Fibroblast of lung (primary cell): ENCODE results near the gene CERK. TPM values are rescaled to one million over a fixed set of nuclear protein-coding genes. Genes with fewer than 3 reads are reported as not detected.

Source experiments
- DNase-seq, 2 donors: peaks; one replicate each; pipeline versions ENCODE4 v3.0.0 to v3.0.0-alpha.2; 2010; ENCODE audit warnings: low read depth in 2 of 2
- H2AFZ ChIP-seq: 2 replicates; pipeline ENCODE4 v1.5.1; 2012; ENCODE audit warnings: low read length, control low read depth, inconsistent platforms
- H3K27ac ChIP-seq: 2 replicates; pipeline ENCODE4 v1.5.1; 2011; ENCODE audit warnings: low read length, control low read depth; ENCODE audit not compliant: insufficient read depth
- H3K27me3 ChIP-seq: 2 replicates; pipeline ENCODE4 v1.5.1; 2011; ENCODE audit warnings: mild to moderate bottlenecking, low read length; ENCODE audit not compliant: control insufficient read depth, insufficient read depth
- H3K36me3 ChIP-seq: 2 replicates; pipeline ENCODE4 v1.5.1; 2011; ENCODE audit warnings: low read length; ENCODE audit not compliant: control insufficient read depth, insufficient read depth
- H3K4me1 ChIP-seq: 2 replicates; pipeline ENCODE4 v1.5.1; 2011; ENCODE audit warnings: low read length; ENCODE audit not compliant: control insufficient read depth, insufficient read depth; ENCODE audit errors: extremely low read depth
- H3K4me2 ChIP-seq: 2 replicates; pipeline ENCODE4 v1.5.1; 2011; ENCODE audit warnings: low read length, control low read depth; ENCODE audit not compliant: insufficient read depth; ENCODE audit errors: extremely low read depth
- H3K4me3 ChIP-seq, 4 experiments: fragments of 200-600 bp in 1 of 4; sonication (generic) in 1 of 4; replicated peaks in 1 of 4; 2 replicates each; pipeline ENCODE4 v1.5.1; 2011 to 2016; ENCODE audit warnings: low read length in 4 of 4, low read depth in 3 of 4, mild to moderate bottlenecking in 3 of 4, control low read depth in 2 of 4, inconsistent platforms in 1 of 4, mixed read lengths in 1 of 4; ENCODE audit not compliant: insufficient read depth in 1 of 4; ENCODE audit errors: control extremely low read depth in 1 of 4
- H3K79me2 ChIP-seq: 2 replicates; pipeline ENCODE4 v1.5.1; 2012; ENCODE audit warnings: mild to moderate bottlenecking, low read length, inconsistent platforms; ENCODE audit not compliant: control insufficient read depth, insufficient read depth
- H3K9ac ChIP-seq: 2 replicates; pipeline ENCODE4 v1.5.1; 2011; ENCODE audit warnings: mild to moderate bottlenecking, low read length, control low read depth; ENCODE audit not compliant: insufficient read depth
- H3K9me3 ChIP-seq: 2 replicates; pipeline ENCODE4 v1.5.1; 2012; ENCODE audit warnings: low read depth, low read length; ENCODE audit not compliant: control insufficient read depth, insufficient read depth
- H4K20me1 ChIP-seq: 2 replicates; pipeline ENCODE4 v1.5.1; 2011; ENCODE audit warnings: low read length; ENCODE audit not compliant: control insufficient read depth, insufficient read depth; ENCODE audit errors: extremely low read depth
- CTCF ChIP-seq, 2 donors: IDR thresholded peaks in 1 of 2; conservative IDR thresholded peaks in 1 of 2; 1 replicate in 1 of 2; 2 replicates in 1 of 2; pipeline ENCODE4 v1.5.1; 2011 to 2012; ENCODE audit warnings: low read length in 2 of 2, control low read depth in 1 of 2, inconsistent platforms in 1 of 2, low read depth in 1 of 2, mild to moderate bottlenecking in 1 of 2
- EZH2 ChIP-seq: IDR thresholded peaks from 2 replicates; pipeline ENCODE4 v1.5.1; 2012; ENCODE audit warnings: low read length, control low read depth, mild to moderate bottlenecking; ENCODE audit errors: missing control alignments
- polyA plus RNA-seq, 2 donors: library from polyadenylated mRNA; depleted of rRNA in 1 of 2; stranded (reverse) in 1 of 2; unstranded in 1 of 2; fragments of >200 nt; gene quantifications; 2 replicates each; pipeline ENCODE4 v1.2.1, GENCODE V29; 2011 to 2012; ENCODE audit warnings: missing spikeins in 1 of 2
- total RNA-seq: library from RNA; depleted of rRNA; stranded (reverse); fragments of >200 nt; gene quantifications from 2 replicates; pipeline ENCODE4 v1.2.1, GENCODE V29; 2014

CERK gene
- total and polyA plus RNA-seq, 2 donors (not counting 1 experiment from before 2014, with no cell fraction given), result 19.5 to 24.9 TPM

GRCh38 chr22:46706060-46706459 lies 32.0 kb downstream of the CERK start:
- Histone ChIP-seq H3K27me3 (no peaks in the 10 kb centered on the region), H3K4me1 (no peaks in the 10 kb centered on the region), H4K20me1 (no peaks in the 10 kb centered on the region), H3K9ac (no peak overlapping the region), H2AFZ (no peak overlapping the region), H3K27ac (no peak overlapping the region), H3K4me2 (no peak overlapping the region), H3K4me3 (no peak overlapping the region), H3K79me2 (no peaks in the 10 kb centered on the region), H3K9me3 (no peaks in the 10 kb centered on the region), H3K36me3 (peaks cover 17% of the 10 kb centered on the region)
- no peak for TF ChIP-seq EZH2
- no peak for TF ChIP-seq CTCF (conservative IDR thresholded peaks at IDR 0.05 in 1 of 2, IDR thresholded peaks at IDR 0.05 in 1 of 2; ENCODE audit: low read depth in 1 of 2, low read length in 2 of 2)
- no peak for DNase-seq

- no peak overlapping the region for H3K27ac ChIP-seq
- H3K4me3 ChIP-seq, result no peak overlapping the region
- no peaks in the 10 kb centered on the region for H3K9me3 ChIP-seq
- peaks cover 22% of the 10 kb centered on the region for H3K36me3 ChIP-seq
- TF ChIP-seq EZH2, result no peak
- no peak for TF ChIP-seq CTCF (conservative IDR thresholded peaks at IDR 0.05 in 1 of 2, IDR thresholded peaks at IDR 0.05 in 1 of 2; ENCODE audit: low read depth in 1 of 2, low read length in 2 of 2)
- no peak overlapping the region for H2AFZ ChIP-seq
- H3K79me2 ChIP-seq, result no peaks in the 10 kb centered on the region
- no peak overlapping the region for H3K4me2 ChIP-seq
- no peaks in the 10 kb centered on the region for H3K4me1 ChIP-seq
- DNase-seq, result no peak
- H3K9ac ChIP-seq, result no peak overlapping the region
- no peaks in the 10 kb centered on the region for H4K20me1 ChIP-seq
- H3K27me3 ChIP-seq, result no peaks in the 10 kb centered on the region
These were observed 34.1 kb downstream of the CERK start for GRCh38 chr22:46703996-46704370.

- no peak overlapping the region for H3K9ac ChIP-seq
- H4K20me1 ChIP-seq, result no peaks in the 10 kb centered on the region
- H3K4me1 ChIP-seq, result no peaks in the 10 kb centered on the region
- peaks cover 22% of the 10 kb centered on the region for H3K36me3 ChIP-seq
- H3K4me3 ChIP-seq, result no peak overlapping the region
- no peaks in the 10 kb centered on the region for H3K79me2 ChIP-seq
- H2AFZ ChIP-seq, result no peak overlapping the region
- no peaks in the 10 kb centered on the region for H3K9me3 ChIP-seq
- no peak for DNase-seq
- TF ChIP-seq CTCF (conservative IDR thresholded peaks at IDR 0.05 in 1 of 2, IDR thresholded peaks at IDR 0.05 in 1 of 2; ENCODE audit: low read depth in 1 of 2, low read length in 2 of 2), result no peak
- TF ChIP-seq EZH2, result no peak
- no peaks in the 10 kb centered on the region for H3K27me3 ChIP-seq
- no peak overlapping the region for H3K4me2 ChIP-seq
- no peak overlapping the region for H3K27ac ChIP-seq
These were observed 34.7 kb downstream of the CERK start for GRCh38 chr22:46703171-46703995.
